Aorta (tissue), 5 donors: Measurements from ENCODE around the gene GSDMA. TPM values are rescaled to one million over a fixed set of nuclear protein-coding genes. Genes with fewer than 3 reads are reported as not detected.
A peak's percentile ranks its signal among the peaks of the same experiment; 100 is the strongest.

Experiments used
- ATAC-seq: fragments of 200-7000 bp; cut with Tn5 transposase; one replicate; pipeline ENCODE4 v1.9.1; 2022; ENCODE audit warnings: moderate library complexity; ENCODE audit not compliant: low FRiP score
- DNase-seq, 2 donors: peaks; one replicate each; pipeline ENCODE4 v3.0.0-alpha.2; 2020
- H3K27ac ChIP-seq, 2 donors: one replicate each; pipeline ENCODE4 v1.5.1; 2013; ENCODE audit warnings: low read length in 2 of 2, mild to moderate bottlenecking in 2 of 2, moderate library complexity in 2 of 2, control low read depth in 1 of 2, inconsistent platforms in 1 of 2, low read depth in 1 of 2
- H3K27me3 ChIP-seq, 2 donors: one replicate each; pipeline ENCODE4 v1.6.1; 2013; ENCODE audit warnings: control low read depth in 1 of 2, low read length in 1 of 2, mild to moderate bottlenecking in 1 of 2, moderate library complexity in 1 of 2; ENCODE audit not compliant: insufficient read depth in 2 of 2, control insufficient read depth in 1 of 2
- H3K36me3 ChIP-seq, 2 donors: one replicate each; pipeline ENCODE4 v1.6.1; 2013; ENCODE audit warnings: control low read depth in 1 of 2, low read length in 1 of 2, mild to moderate bottlenecking in 1 of 2; ENCODE audit not compliant: insufficient read depth in 2 of 2, control insufficient read depth in 1 of 2
- H3K4me1 ChIP-seq, 2 donors: one replicate each; pipeline ENCODE4 v1.6.1; 2013; ENCODE audit warnings: low read length in 2 of 2, control low read depth in 1 of 2, mild to moderate bottlenecking in 1 of 2, moderate library complexity in 1 of 2; ENCODE audit not compliant: insufficient read depth in 2 of 2, control insufficient read depth in 1 of 2
- H3K4me3 ChIP-seq, 2 donors: one replicate each; pipeline ENCODE4 v1.5.1; 2013; ENCODE audit warnings: low read length in 2 of 2, control low read depth in 1 of 2, mild to moderate bottlenecking in 1 of 2
- H3K9me3 ChIP-seq: one replicate; pipeline ENCODE4 v1.6.1; 2013; ENCODE audit warnings: mild to moderate bottlenecking, low read length; ENCODE audit not compliant: control insufficient read depth
- WGBS, 2 donors: extraction: QIAGEN DNeasy Blood & Tissue Kit; methylation state at CpG; one replicate each; pipeline ENCODE4 v1.1.7; 2013; 5-methylcytosine and 5-hydroxymethylcytosine counted together
- intact Hi-C, 2 donors: fragments of 100-400 bp; cut with DNase I; formaldehyde crosslinking; loops; one replicate each; pipeline versions ENCODE4 v1.14.2 to v1.15.0; 2022
- polyA plus RNA-seq, 2 donors: library from polyadenylated mRNA; stranded (reverse); fragments of 200-250 nt; gene quantifications; one replicate each; pipeline ENCODE4 v1.2.3, GENCODE V29; 2013
- total RNA-seq, 2 donors: library from RNA; stranded (reverse); fragmentation: NEBNext Ultra II Directional; extraction: Animal tissue kit (Norgen Biotek cat#: 25700); gene quantifications; one replicate each; pipeline ENCODE4 v1.2.1, GENCODE V29; 2021
- donor health status: healthy with polysubstance abuse.
- donor health status: Bipolar disorder and iron deficiency.
- donor health status: DM: no; HTN: no; CAD: no.
- donor health status: DM: no; HTN: no; CAD: no.
- donor health status: DM: yes; HTN: yes; CAD: no.

GSDMA gene
- total and polyA plus RNA-seq, 4 donors, result 0.28 to 6.2 (median 1.2) TPM; not detected in 1

DNA sequence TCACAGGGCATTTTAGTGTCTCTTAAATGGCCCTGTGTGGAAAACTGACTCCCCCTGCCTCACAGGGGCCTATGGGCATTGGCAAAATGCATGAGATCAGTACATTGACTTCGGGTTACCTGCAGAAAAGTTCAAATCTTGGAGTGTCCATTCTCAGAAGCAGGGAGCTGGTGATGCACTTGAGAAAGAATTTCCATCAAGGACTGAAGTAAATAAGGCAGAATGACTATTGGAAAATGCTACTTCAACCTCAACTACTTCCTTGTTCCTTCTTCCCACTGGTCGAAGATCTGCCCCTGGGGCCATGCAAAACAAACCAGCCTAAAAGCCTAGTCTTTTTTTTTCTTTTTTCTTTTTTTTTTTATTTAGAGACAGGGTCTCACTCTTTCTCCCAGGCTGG is 13.8 kb upstream of the GSDMA start:
- ATAC-seq (no peak), DNase-seq (no peak)
- Histone ChIP-seq H3K4me3 (no peak overlapping the region), H3K27ac (no peak overlapping the region), H3K4me1 (no peaks in the 10 kb centered on the region), H3K27me3 (no peaks in the 10 kb centered on the region), H3K36me3 (no peaks in the 10 kb centered on the region), H3K9me3 (no peaks in the 10 kb centered on the region)
- 84 to 89% methylated on average over 2 of the region's 2 CpGs for WGBS, 2 donors
- intact Hi-C loops, result no loop called here

DNA sequence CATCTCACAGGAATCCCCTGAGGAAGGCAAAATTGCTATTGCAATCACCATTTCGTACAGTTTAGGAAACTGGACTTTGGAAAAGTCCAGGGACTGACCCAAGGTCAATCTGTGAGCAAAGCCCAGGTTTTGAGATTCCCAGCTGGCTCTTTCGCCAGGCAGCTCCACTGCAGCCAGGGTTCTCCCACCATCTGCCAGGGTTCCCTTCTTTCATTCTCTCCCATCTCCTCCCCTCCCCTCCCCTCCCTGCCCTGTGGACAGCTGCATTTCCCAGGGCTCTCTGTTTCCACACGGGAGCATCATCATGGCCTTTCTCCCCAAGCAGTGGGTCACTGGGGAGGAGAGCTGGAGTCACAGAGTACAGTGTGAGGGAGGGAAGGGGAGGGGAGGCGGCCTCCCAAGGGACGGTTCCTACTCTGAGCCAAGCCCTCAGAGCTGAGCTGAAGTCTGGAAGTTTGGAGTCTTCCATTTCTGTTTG is 11.9 kb upstream of the GSDMA start:
- Histone ChIP-seq H3K27ac (no peak overlapping the region), H3K36me3 (no peaks in the 10 kb centered on the region), H3K4me1 (no peaks in the 10 kb centered on the region), H3K27me3 (no peaks in the 10 kb centered on the region), H3K4me3 (no peak overlapping the region), H3K9me3 (no peaks in the 10 kb centered on the region)
- intact Hi-C loops, result no loop called here
- ATAC-seq, result no peak
- 50 to 54% methylated on average over 5 of the region's 5 CpGs for WGBS, 2 donors
- DNase-seq, result no peak

GRCh38 chr17:39951924-39952679 is 10.7 kb upstream of the GSDMA start:
- intact Hi-C loops, result loop anchor here (2.0 kb wide), 1 partner anchor 23 kb away; no protein-coding TSS in a partner anchor
- WGBS, 2 donors, result 74 to 75% methylated on average over 22 of the region's 22 CpGs
- no peaks in the 10 kb centered on the region for H3K27me3 ChIP-seq
- H3K9me3 ChIP-seq, result no peaks in the 10 kb centered on the region
- ATAC-seq (no peak), DNase-seq (no peak)
- H3K36me3 ChIP-seq, result no peaks in the 10 kb centered on the region
- H3K4me3 ChIP-seq, result no peak overlapping the region
- H3K27ac ChIP-seq, result no peak overlapping the region
- H3K4me1 ChIP-seq, result no peaks in the 10 kb centered on the region

GRCh38 chr17:39952680-39953470 is 9.9 kb upstream of the GSDMA start:
- WGBS, 2 donors, result 1 to 2% methylated on average over 32 to 55 of the region's 55 CpGs
- no peaks in the 10 kb centered on the region for H3K4me1 ChIP-seq
- H3K9me3 ChIP-seq, result no peaks in the 10 kb centered on the region
- DNase-seq (peak; percentile 99 to 100), ATAC-seq (peak; percentile 95)
- intact Hi-C loops, result loop anchor here (2.0 kb wide), 1 partner anchor 24 kb away; no protein-coding TSS in a partner anchor
- H3K4me3 ChIP-seq, result no peak overlapping the region
- no peak overlapping the region for H3K27ac ChIP-seq
- no peaks in the 10 kb centered on the region for H3K27me3 ChIP-seq
- no peaks in the 10 kb centered on the region for H3K36me3 ChIP-seq

GRCh38 chr17:39953471-39953888 is 9.3 kb upstream of the GSDMA start:
- ATAC-seq (no peak), DNase-seq (no peak)
- H3K4me3 ChIP-seq, result no peak overlapping the region
- no peaks in the 10 kb centered on the region for H3K27me3 ChIP-seq
- H3K4me1 ChIP-seq, result no peaks in the 10 kb centered on the region
- H3K9me3 ChIP-seq, result no peaks in the 10 kb centered on the region
- 32 to 34% methylated on average over 9 of the region's 9 CpGs for WGBS, 2 donors
- intact Hi-C loops, result loop anchor here (2.0 kb wide), 1 partner anchor 25 kb away; no protein-coding TSS in a partner anchor
- H3K36me3 ChIP-seq, result no peaks in the 10 kb centered on the region
- H3K27ac ChIP-seq, result peak overlapping the region in 1 of 2 donors; percentile 36

DNA sequence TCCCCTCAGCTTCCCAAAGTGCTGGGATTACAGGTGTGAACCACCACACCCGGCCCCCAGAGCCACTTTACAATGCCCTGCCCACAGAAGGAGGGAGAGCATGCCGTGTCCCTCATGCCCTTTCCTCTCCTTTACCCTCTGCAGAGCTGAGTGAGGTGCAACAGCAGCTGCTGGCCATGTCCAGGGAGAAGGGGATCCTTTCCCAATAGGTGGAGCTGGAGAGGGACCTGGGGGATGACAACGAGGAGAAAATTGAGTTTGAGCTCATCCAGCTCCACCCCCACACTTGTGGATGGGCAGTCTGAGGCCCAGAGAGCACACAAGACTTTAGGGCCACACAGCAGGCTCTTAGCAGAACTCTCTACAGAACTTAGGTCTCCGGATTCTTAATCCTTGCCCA is 7.9 kb upstream of the GSDMA start:
- H3K27me3 ChIP-seq, result no peaks in the 10 kb centered on the region
- no peaks in the 10 kb centered on the region for H3K9me3 ChIP-seq
- H3K27ac ChIP-seq, result no peak overlapping the region
- no peaks in the 10 kb centered on the region for H3K4me1 ChIP-seq
- intact Hi-C loops, result no loop called here
- ATAC-seq, result no peak
- 62 to 71% methylated on average over 4 of the region's 4 CpGs for WGBS, 2 donors
- no peak overlapping the region for H3K4me3 ChIP-seq
- no peak for DNase-seq
- no peaks in the 10 kb centered on the region for H3K36me3 ChIP-seq

GRCh38 chr17:39955726-39956225 is 7.0 kb upstream of the GSDMA start:
- Histone ChIP-seq H3K9me3 (no peaks in the 10 kb centered on the region), H3K27ac (no peak overlapping the region), H3K4me3 (no peak overlapping the region), H3K36me3 (no peaks in the 10 kb centered on the region), H3K4me1 (no peaks in the 10 kb centered on the region), H3K27me3 (no peaks in the 10 kb centered on the region)
- ATAC-seq (no peak), DNase-seq (no peak)
- WGBS, 2 donors, result 81 to 84% methylated on average over 4 of the region's 4 CpGs
- intact Hi-C loops, result no loop called here

GRCh38 chr17:39960524-39961041 is 2.2 kb upstream of the GSDMA start:
- intact Hi-C loops, result loop anchor here (5.0 to 10.0 kb wide), 2 partner anchors 38 to 96 kb away; partner anchors contain the start of genes IKZF3 (in 1 of the 2) and ZPBP2 (in 1 of the 2)
- no peak for ATAC-seq
- Histone ChIP-seq H3K27me3 (no peaks in the 10 kb centered on the region), H3K9me3 (no peaks in the 10 kb centered on the region), H3K4me3 (no peak overlapping the region), H3K4me1 (no peaks in the 10 kb centered on the region), H3K36me3 (no peaks in the 10 kb centered on the region), H3K27ac (no peak overlapping the region)
- DNase-seq, result no peak
- WGBS, 2 donors, result 60 to 65% methylated on average over 8 of the region's 8 CpGs
